ENCODE measurements around the gene RAB1B.

GRCh38 chr11:66227700-66228099 lies 40.7 kb upstream of the RAB1B start:
- TF ChIP-seq EZH2phosphoT487 (IDR thresholded peaks at IDR 0.05; ENCODE audit: insufficient read depth, low read depth) (no peak), EZH2 (IDR thresholded peaks at IDR 0.05; ENCODE audit: insufficient read depth, poor library complexity, severe bottlenecking) (no peak)

All from GM23248 (cell line).